HEK293T (cell line): ENCODE results near the gene SNTB2.

Experiments
- FOXK2 ChIP-seq: fragments of 450-650 bp; IDR thresholded peaks from 2 replicates; pipeline ENCODE4 v1.6.1; 2016; ENCODE audit warnings: mild to moderate bottlenecking
- TARDBP ChIP-seq: fragments of 450-650 bp; IDR thresholded peaks from 2 replicates; pipeline ENCODE4 v1.6.1; 2016
- TF ChIP-seq, protein P1 (sequence below): fragments of 450-650 bp; IDR thresholded peaks from 2 replicates; pipeline ENCODE4 v1.6.1; 2016

DNA sequence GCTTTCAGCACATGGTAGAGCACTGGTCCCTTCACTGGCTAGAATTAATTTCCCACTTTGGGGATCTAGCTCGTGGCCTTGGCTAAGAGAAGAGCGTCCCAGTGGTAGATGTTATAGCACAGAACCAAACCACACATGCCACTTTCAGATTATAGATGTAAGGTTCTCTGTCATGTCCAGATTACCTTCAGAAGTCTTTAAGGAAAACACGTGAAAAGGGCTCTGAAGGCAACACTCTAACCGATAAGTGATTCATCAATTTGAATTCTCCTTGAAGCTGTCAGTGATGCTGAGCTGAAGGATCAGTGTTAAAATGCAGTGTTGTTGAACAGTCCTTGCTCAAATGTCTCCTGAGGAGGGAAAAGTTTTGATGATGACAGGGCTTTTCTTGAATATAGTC lies 80.7 kb downstream of the SNTB2 start:
- TF ChIP-seq, protein P1, sequence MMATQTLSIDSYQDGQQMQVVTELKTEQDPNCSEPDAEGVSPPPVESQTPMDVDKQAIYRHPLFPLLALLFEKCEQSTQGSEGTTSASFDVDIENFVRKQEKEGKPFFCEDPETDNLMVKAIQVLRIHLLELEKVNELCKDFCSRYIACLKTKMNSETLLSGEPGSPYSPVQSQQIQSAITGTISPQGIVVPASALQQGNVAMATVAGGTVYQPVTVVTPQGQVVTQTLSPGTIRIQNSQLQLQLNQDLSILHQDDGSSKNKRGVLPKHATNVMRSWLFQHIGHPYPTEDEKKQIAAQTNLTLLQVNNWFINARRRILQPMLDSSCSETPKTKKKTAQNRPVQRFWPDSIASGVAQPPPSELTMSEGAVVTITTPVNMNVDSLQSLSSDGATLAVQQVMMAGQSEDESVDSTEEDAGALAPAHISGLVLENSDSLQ = no peak
- TF ChIP-seq FOXK2 (no peak), TARDBP (no peak)
